DND-41 (cell line): ENCODE data around the gene ZC2HC1B.

Source experiments
- ATAC-seq: fragments of 200-7000 bp; cut with Tn5 transposase; 3 replicates; pipeline ENCODE4 v1.9.1; 2021; ENCODE audit warnings: low read depth; ENCODE audit not compliant: insufficient read depth
- DNase-seq: peaks from one replicate; pipeline ENCODE4 v3.0.0-alpha.2; 2020
- H2AFZ ChIP-seq: 2 replicates; pipeline ENCODE4 v1.6.0; 2012; ENCODE audit warnings: low read depth, low read length
- H3K27ac ChIP-seq: 2 replicates; pipeline ENCODE4 v1.5.1; 2012; ENCODE audit warnings: low read length, inconsistent platforms
- H3K27me3 ChIP-seq: fragments of 200-600 bp; sonication (generic); 2 replicates; pipeline ENCODE4 v1.6.0; 2012; ENCODE audit warnings: low read length, mild to moderate bottlenecking, inconsistent platforms; ENCODE audit not compliant: insufficient read depth, poor library complexity
- H3K36me3 ChIP-seq: 2 replicates; pipeline ENCODE4 v1.5.1; 2012; ENCODE audit warnings: low read length, inconsistent platforms; ENCODE audit not compliant: insufficient read depth
- H3K4me1 ChIP-seq: 2 replicates; pipeline ENCODE4 v1.5.1; 2012; ENCODE audit warnings: mild to moderate bottlenecking, low read length; ENCODE audit not compliant: insufficient read depth
- H3K4me2 ChIP-seq: 2 replicates; pipeline ENCODE4 v1.6.0; 2012; ENCODE audit warnings: mild to moderate bottlenecking, moderate library complexity, low read length, inconsistent platforms; ENCODE audit not compliant: insufficient read depth
- H3K4me3 ChIP-seq, 2 experiments: fragments of 200-600 bp in 1 of 2; shearing (Covaris generic) in 1 of 2; 2 replicates each; pipeline ENCODE4 v1.5.1; 2012 to 2016; ENCODE audit warnings: inconsistent platforms in 2 of 2, low read length in 2 of 2, mild to moderate bottlenecking in 2 of 2, low read depth in 1 of 2, moderate library complexity in 1 of 2
- H3K79me2 ChIP-seq: 2 replicates; pipeline ENCODE4 v1.6.0; 2012; ENCODE audit warnings: low read length, inconsistent platforms; ENCODE audit not compliant: insufficient read depth
- H3K9ac ChIP-seq: 2 replicates; pipeline ENCODE4 v1.6.0; 2012; ENCODE audit warnings: low read depth, mild to moderate bottlenecking, inconsistent platforms, low read length, moderate library complexity
- H3K9me3 ChIP-seq: 2 replicates; pipeline ENCODE4 v1.5.1; 2012; ENCODE audit warnings: low read length, moderate library complexity, mild to moderate bottlenecking, inconsistent platforms; ENCODE audit not compliant: insufficient read depth, severe bottlenecking
- H4K20me1 ChIP-seq: 2 replicates; pipeline ENCODE4 v1.6.0; 2012; ENCODE audit warnings: low read length; ENCODE audit not compliant: insufficient read depth
- EZH2 ChIP-seq: IDR thresholded peaks from 3 replicates; pipeline ENCODE4 v1.6.1; 2012; ENCODE audit warnings: borderline replicate concordance, low read depth, mild to moderate bottlenecking, moderate library complexity, low read length, inconsistent platforms; ENCODE audit not compliant: severe bottlenecking
- TF ChIP-seq, protein P1 (sequence below): IDR thresholded peaks from 2 replicates; pipeline ENCODE4 v1.5.1; 2012; ENCODE audit warnings: borderline replicate concordance, low read length, moderate library complexity, mild to moderate bottlenecking; ENCODE audit not compliant: poor library complexity, severe bottlenecking; ENCODE audit errors: extremely low read depth

The ZC2HC1B gene

DNA sequence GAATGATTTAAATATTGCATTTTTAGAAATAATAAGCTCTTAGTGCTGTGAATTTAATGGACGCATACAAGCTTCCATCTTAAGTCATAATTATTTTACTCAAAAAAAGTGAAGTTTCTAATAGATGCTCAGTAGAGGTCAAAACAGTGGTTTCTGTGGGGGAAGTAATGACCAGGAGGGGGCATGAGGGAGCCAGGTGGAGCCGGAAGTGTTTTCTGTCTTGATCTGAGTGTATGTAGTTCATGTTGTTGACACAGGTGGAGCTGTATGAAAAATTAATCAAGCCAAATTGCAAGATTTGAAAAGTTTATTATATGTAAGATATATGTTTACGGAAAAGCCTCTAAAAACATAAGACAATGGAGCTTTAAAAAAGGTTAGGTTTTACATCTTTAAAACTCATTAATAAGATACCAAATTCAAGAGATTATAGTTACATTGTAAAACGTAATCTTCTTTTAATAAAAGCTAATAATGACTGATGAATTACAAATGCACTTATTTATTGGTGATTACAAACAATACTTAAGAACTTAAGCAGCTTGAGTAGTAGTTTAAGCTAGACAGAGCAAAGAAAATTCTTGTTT, 75.8 kb downstream of the ZC2HC1B start:
- TF ChIP-seq, protein P1, sequence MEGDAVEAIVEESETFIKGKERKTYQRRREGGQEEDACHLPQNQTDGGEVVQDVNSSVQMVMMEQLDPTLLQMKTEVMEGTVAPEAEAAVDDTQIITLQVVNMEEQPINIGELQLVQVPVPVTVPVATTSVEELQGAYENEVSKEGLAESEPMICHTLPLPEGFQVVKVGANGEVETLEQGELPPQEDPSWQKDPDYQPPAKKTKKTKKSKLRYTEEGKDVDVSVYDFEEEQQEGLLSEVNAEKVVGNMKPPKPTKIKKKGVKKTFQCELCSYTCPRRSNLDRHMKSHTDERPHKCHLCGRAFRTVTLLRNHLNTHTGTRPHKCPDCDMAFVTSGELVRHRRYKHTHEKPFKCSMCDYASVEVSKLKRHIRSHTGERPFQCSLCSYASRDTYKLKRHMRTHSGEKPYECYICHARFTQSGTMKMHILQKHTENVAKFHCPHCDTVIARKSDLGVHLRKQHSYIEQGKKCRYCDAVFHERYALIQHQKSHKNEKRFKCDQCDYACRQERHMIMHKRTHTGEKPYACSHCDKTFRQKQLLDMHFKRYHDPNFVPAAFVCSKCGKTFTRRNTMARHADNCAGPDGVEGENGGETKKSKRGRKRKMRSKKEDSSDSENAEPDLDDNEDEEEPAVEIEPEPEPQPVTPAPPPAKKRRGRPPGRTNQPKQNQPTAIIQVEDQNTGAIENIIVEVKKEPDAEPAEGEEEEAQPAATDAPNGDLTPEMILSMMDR, result peak; percentile 70
- TF ChIP-seq EZH2, result no peak

GRCh38 chr6:143941852-143942627, 77.8 kb downstream of the ZC2HC1B start:
- Histone ChIP-seq H3K4me1 (no peaks in the 10 kb centered on the region), H3K36me3 (no peaks in the 10 kb centered on the region), H3K4me2 (no peak overlapping the region), H3K9me3 (no peaks in the 10 kb centered on the region), H3K4me3 (no peak overlapping the region), H3K27me3 (no peaks in the 10 kb centered on the region), H4K20me1 (no peaks in the 10 kb centered on the region), H3K27ac (no peak overlapping the region), H2AFZ (peak overlapping the region; percentile 29), H3K79me2 (no peaks in the 10 kb centered on the region), H3K9ac (no peak overlapping the region)
- ATAC-seq (peak; percentile 84), DNase-seq (peak; percentile 63)
- no peak for TF ChIP-seq EZH2
- TF ChIP-seq, protein P1, result peak; percentile 81

More for the DNA sequence above, 75.8 kb downstream of the ZC2HC1B start:
- no peak overlapping the region for H3K4me2 ChIP-seq
- no peak overlapping the region for H3K27ac ChIP-seq
- H4K20me1 ChIP-seq, result no peaks in the 10 kb centered on the region
- no peaks in the 10 kb centered on the region for H3K27me3 ChIP-seq
- H3K9me3 ChIP-seq, result no peaks in the 10 kb centered on the region
- H3K9ac ChIP-seq, result no peak overlapping the region
- no peaks in the 10 kb centered on the region for H3K4me1 ChIP-seq
- H2AFZ ChIP-seq, result no peak overlapping the region
- H3K36me3 ChIP-seq, result no peaks in the 10 kb centered on the region
- peak; percentile 53 for DNase-seq
- no peak overlapping the region for H3K4me3 ChIP-seq
- peak; percentile 85 for ATAC-seq
- H3K79me2 ChIP-seq, result no peaks in the 10 kb centered on the region

- Histone ChIP-seq H4K20me1 (no peaks in the 10 kb centered on the region), H3K27me3 (no peaks in the 10 kb centered on the region), H3K4me1 (no peaks in the 10 kb centered on the region), H3K9ac (no peak overlapping the region), H3K79me2 (no peaks in the 10 kb centered on the region), H3K36me3 (no peaks in the 10 kb centered on the region), H3K9me3 (no peaks in the 10 kb centered on the region), H3K4me3 (no peak overlapping the region), H3K27ac (no peak overlapping the region), H2AFZ (no peak overlapping the region), H3K4me2 (no peak overlapping the region)
- no peak for ATAC-seq
- TF ChIP-seq, protein P1, result no peak
- TF ChIP-seq EZH2, result no peak
- no peak for DNase-seq
These were observed 83.9 kb downstream of the ZC2HC1B start for GRCh38 chr6:143948208-143948607.
